Heart right ventricle (tissue), 16 donors: Measurements from ENCODE around the gene SLC39A3. TPM values are rescaled to one million over a fixed set of nuclear protein-coding genes. Genes with fewer than 3 reads are reported as not detected.

Experiments
- ATAC-seq, 8 donors: fragments of 200-7000 bp; cut with Tn5 transposase; one replicate each; pipeline ENCODE4 v1.9.1; 2020; ENCODE audit warnings: mild to moderate bottlenecking in 8 of 8, moderate library complexity in 8 of 8, moderate number of reproducible peaks in 1 of 8
- DNase-seq, 2 donors: peaks; one replicate each; pipeline ENCODE4 v3.0.0-alpha.2; 2020
- H3K27ac ChIP-seq, 10 donors: fragments of 200-600 bp; sonication (generic) in 2 of 10; one replicate each; pipeline versions ENCODE4 v1.5.0 to v1.8.0; 2020 to 2022; ENCODE audit warnings: mild to moderate bottlenecking in 3 of 10
- H3K27me3 ChIP-seq, 7 donors: fragments of 200-600 bp; one replicate each; pipeline ENCODE4 v1.8.0; 2021 to 2022; ENCODE audit warnings: mild to moderate bottlenecking in 2 of 7
- H3K36me3 ChIP-seq, 9 donors: fragments of 200-600 bp; sonication (generic) in 1 of 9; one replicate each; pipeline versions ENCODE4 v1.5.0 to v1.8.0; 2020 to 2022; ENCODE audit warnings: mild to moderate bottlenecking in 2 of 9
- H3K4me1 ChIP-seq, 9 donors: fragments of 200-600 bp; sonication (generic) in 1 of 9; one replicate each; pipeline versions ENCODE4 v1.5.0 to v1.8.0; 2020 to 2022; ENCODE audit warnings: mild to moderate bottlenecking in 4 of 9
- H3K4me3 ChIP-seq, 10 donors: fragments of 200-600 bp; sonication (generic) in 2 of 10; one replicate each; pipeline versions ENCODE4 v1.5.0 to v1.8.0; 2020 to 2022; ENCODE audit warnings: mild to moderate bottlenecking in 7 of 10, moderate library complexity in 2 of 10
- H3K9me3 ChIP-seq, 11 donors: fragments of 200-600 bp in 10 of 11; sonication (generic) in 2 of 11; one replicate each; pipeline versions ENCODE4 v1.5.0 to v1.8.0; 2013 to 2022; ENCODE audit warnings: mild to moderate bottlenecking in 2 of 11, control low read depth in 1 of 11, moderate library complexity in 1 of 11
- WGBS, 2 donors: extraction: QIAGEN DNeasy Blood & Tissue Kit; methylation state at CpG; one replicate each; pipeline ENCODE4 v1.1.7; 2013; ENCODE audit warnings: inconsistent platforms in 1 of 2; 5-methylcytosine and 5-hydroxymethylcytosine counted together
- intact Hi-C, 10 donors: fragments of 100-400 bp; cut with DNase I; formaldehyde crosslinking; loops; one replicate each; pipeline versions ENCODE4 v1.11.1 to v1.14.2; 2022
- polyA plus RNA-seq, 2 donors: library from polyadenylated mRNA; stranded (reverse); fragments of 200-250 nt; gene quantifications; one replicate each; pipeline ENCODE4 v1.2.3, GENCODE V29; 2013
- total RNA-seq, 10 donors: library from RNA; stranded (reverse); fragmentation: NEBNext Ultra II Directional in 3 of 10; extraction: Animal tissue kit (Norgen Biotek cat#: 25700) in 3 of 10; gene quantifications; one replicate each; pipeline versions ENCODE4 v1.2.1 to v1.2.4, GENCODE V29; 2021 to 2023
- TF ChIP-seq, protein P1 (sequence below), 9 donors: fragments of 200-600 bp; sonication (generic) in 2 of 9; IDR thresholded peaks; one replicate each; pipeline versions ENCODE4 v1.5.0 to v1.8.0; 2021 to 2022; ENCODE audit warnings: antibody characterized with exemption in 9 of 9, mild to moderate bottlenecking in 5 of 9, moderate library complexity in 1 of 9
- donor health status: Arrhythmogenic right ventricular cardiomyopathy.
- donor health status: ischemic (EF 13 %, LVEDD 7.1; RV severe dilation, severe dysfunction).
- donor health status: healthy with polysubstance abuse.
- donor health status: DM: no; HTN: yes; CAD: no.
- donor health status: DM: no; HTN: no; CAD: no.
- donor health status: ischemic (EF 25% LVEDD 6.9; RV normal size, moderate dysfunction).
- donor health status: ischemic (EF 25% LVEDD 5.7; RV mildly dilated, moderate dysfunction).
- donor health status: healthy.
- donor health status: DM: yes; HTN: yes; CAD: no.
- donor health status: Ischemic cardiomyopathy.
- donor health status: ischemic (EF 35%, LVEDD 5.7; RV mildly dilated, moderate dysfunction).
- donor health status: nonischemic (EF 11% LVEDD 7.7; RV severe dilation, severe dysfunction).
- donor health status: DM: yes; HTN: yes; CAD: no.
- donor health status: PGD.
- donor health status: ischemic (EF 29% LVEDD 5.4; RV normal size, mild dysfunction).
- donor health status: nonischemic (EF 23%, LVEDD 6.1; RV moderate dilation, normal function).

Gene SLC39A3
- total and polyA plus RNA-seq, 12 donors, result 16.5 to 66.8 (median 22.2) TPM

DNA sequence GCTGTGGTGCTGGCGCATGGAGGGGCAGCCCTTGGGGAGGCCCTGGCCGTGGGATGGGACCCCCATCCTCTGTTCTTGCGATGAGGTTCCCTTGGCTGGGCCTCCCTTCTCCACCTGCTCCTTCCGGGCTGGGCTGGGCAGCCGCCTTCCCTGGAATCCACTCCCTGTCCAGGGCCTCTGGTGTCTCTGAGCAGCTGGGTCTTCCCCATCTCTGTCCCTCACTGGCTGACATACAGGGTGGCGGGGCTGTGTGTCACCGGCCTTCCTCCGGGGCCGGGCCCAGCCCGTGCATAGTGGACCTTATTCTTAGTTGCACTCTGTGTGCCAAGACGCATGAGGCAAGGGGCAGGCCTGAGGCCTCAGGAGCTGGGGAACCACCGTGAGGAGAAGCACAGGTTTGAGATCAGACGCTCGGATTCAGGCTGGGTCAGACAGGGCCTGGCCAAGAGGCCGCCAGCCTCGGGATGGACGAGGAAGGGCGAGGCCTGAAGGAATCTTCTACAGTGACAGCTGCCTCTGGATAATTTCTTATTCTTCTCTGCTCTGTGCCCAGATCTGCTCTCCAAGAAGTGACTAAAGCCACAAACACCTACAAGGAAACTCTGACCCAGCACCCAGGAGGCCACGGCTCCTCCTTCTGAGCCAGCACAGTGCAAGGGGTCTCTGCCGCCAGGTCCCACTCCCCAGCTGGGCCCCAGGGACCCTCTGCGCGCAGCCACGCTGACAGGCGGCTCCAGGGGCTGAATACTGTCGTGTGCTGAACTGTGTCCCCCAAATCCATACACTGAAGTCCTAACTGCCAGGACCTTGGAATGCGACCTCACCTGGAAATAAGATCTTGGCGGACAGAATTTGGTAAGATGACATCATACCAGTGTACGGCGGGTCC is 32.2 kb upstream of the SLC39A3 start:
- H3K4me1 ChIP-seq, result peaks cover 28 to 78% (median 62%) of the 10 kb centered on the region in 9 donors
- WGBS, 2 donors, result 64 to 66% methylated on average over 29 of the region's 29 CpGs
- no peaks in the 10 kb centered on the region for H3K27me3 ChIP-seq
- DNase-seq, result no peak
- peak overlapping the region; percentile 15 to 94 (median 86) for H3K27ac ChIP-seq
- TF ChIP-seq, protein P1, sequence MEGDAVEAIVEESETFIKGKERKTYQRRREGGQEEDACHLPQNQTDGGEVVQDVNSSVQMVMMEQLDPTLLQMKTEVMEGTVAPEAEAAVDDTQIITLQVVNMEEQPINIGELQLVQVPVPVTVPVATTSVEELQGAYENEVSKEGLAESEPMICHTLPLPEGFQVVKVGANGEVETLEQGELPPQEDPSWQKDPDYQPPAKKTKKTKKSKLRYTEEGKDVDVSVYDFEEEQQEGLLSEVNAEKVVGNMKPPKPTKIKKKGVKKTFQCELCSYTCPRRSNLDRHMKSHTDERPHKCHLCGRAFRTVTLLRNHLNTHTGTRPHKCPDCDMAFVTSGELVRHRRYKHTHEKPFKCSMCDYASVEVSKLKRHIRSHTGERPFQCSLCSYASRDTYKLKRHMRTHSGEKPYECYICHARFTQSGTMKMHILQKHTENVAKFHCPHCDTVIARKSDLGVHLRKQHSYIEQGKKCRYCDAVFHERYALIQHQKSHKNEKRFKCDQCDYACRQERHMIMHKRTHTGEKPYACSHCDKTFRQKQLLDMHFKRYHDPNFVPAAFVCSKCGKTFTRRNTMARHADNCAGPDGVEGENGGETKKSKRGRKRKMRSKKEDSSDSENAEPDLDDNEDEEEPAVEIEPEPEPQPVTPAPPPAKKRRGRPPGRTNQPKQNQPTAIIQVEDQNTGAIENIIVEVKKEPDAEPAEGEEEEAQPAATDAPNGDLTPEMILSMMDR (IDR thresholded peaks at IDR 0.05), result no peak
- no peak overlapping the region for H3K4me3 ChIP-seq
- no peaks in the 10 kb centered on the region for H3K9me3 ChIP-seq
- intact Hi-C loops, result no loop called here
- ATAC-seq, result peak in 6 of 8 donors; percentile 4 to 46 (median 13)
- H3K36me3 ChIP-seq, result peaks cover 0 to 26% (median 11%) of the 10 kb centered on the region in 9 donors

DNA sequence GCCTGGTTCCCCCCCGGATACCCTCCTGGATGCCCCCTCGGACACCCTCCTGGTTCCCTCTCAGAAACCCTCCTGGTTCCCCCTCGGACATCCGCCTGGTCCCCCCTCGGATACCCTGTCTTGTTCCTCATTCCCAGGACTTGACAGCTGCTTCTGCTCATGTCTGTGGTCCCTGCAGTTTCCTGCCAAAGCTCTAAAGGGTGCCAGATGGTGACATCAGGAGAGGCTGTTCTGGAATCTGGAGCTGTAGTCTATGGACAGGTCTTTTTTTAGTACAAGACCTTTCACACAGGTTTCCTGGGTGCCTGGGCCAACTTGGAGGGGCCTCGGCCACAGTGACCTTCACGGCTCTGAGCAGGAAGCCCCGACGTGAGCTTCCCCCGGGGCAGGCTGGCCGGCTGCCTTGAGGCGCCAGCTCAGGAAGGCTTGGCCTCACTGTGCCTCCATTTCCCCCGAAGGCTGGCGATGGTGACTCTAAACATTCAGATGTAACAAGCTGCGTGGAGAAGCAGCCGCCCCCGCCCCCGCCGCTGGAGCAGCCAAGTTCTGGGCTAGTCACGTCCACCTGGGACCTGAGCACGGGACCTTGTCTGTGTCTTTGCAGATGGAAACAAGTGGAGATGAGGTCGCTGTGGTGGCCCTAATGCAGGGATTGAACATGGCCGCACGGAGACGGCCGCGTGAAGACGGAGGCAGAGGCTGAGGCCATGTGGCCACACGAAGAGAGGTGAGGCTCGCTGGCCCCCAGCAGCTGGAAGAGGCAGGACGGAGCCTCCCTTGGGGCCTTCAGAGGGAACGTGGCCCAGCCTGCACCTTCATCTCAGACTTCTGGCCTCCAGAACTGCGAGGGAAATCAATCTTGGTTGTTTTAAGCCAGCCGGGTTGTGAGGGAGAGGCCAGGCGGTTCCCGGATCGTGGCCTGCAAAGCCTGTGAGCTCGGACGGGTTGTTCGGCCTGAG is 30.5 kb upstream of the SLC39A3 start:
- 41 to 50% methylated on average over 39 to 40 of the region's 40 CpGs for WGBS, 2 donors
- DNase-seq (peak; percentile 62 to 84), ATAC-seq (peak; percentile 73 to 89 (median 84))
- Histone ChIP-seq H3K4me3 (peak overlapping the region in 1 of 10 donors; percentile 13), H3K36me3 (peaks cover 0 to 39% (median 27%) of the 10 kb centered on the region in 9 donors), H3K9me3 (no peaks in the 10 kb centered on the region), H3K27ac (peak overlapping the region; percentile 52 to 94 (median 86)), H3K27me3 (no peaks in the 10 kb centered on the region), H3K4me1 (peaks cover 24 to 61% (median 47%) of the 10 kb centered on the region in 9 donors)
- intact Hi-C loops, result no loop called here
- TF ChIP-seq, protein P1 (IDR thresholded peaks at IDR 0.05), result no peak

DNA sequence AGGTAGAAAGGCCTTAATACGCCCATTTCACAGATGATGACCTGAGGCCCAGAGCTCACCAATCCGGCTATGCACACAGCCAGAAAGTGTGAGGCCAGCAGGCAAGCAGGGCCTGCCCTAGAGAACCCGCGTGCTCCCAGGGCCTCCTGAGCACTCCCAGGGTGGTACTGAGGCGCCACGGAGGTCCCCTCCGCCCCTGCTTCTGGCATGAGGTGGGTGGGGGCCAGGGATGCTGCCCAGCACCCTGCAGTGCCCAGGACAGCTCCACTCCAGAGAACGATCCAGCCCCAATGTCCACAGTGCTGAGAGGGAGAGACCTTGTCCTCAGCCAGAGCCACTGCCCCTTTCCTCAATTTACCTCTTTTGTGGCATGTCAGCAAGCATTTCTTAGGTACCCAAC is 29.4 kb upstream of the SLC39A3 start:
- 88 to 95% methylated on average over 8 of the region's 8 CpGs for WGBS, 2 donors
- Histone ChIP-seq H3K27me3 (no peaks in the 10 kb centered on the region), H3K4me1 (peaks cover 15 to 50% (median 36%) of the 10 kb centered on the region in 9 donors), H3K9me3 (no peaks in the 10 kb centered on the region), H3K36me3 (peaks cover 0 to 50% (median 38%) of the 10 kb centered on the region in 9 donors), H3K27ac (peak overlapping the region in 6 of 10 donors; percentile 33 to 94 (median 57)), H3K4me3 (no peak overlapping the region)
- intact Hi-C loops, result no loop called here
- peak in 1 of 8 donors; percentile 15 for ATAC-seq
- DNase-seq, result no peak
- TF ChIP-seq, protein P1 (IDR thresholded peaks at IDR 0.05), result no peak
